GM23338 (cell line): Measurements from ENCODE around the gene KRTAP19-8.

Experiments
- CREB1 ChIP-seq: fragments of 250-450 bp; sonication (Bioruptor Pico); IDR thresholded peaks from 2 replicates; pipeline ENCODE4 v1.5.0; 2020; ENCODE audit warnings: low read depth, mild to moderate bottlenecking, moderate library complexity
- CTCF ChIP-seq, 2 experiments: fragments of 200-600 bp in 1 of 2; sonication (generic) in 1 of 2; conservative IDR thresholded peaks; 2 replicates each; pipeline versions ENCODE4 v1.5.1 to v1.6.1; 2016 to 2017; ENCODE audit warnings: antibody characterized with exemption in 2 of 2, low read depth in 2 of 2, mild to moderate bottlenecking in 2 of 2, moderate library complexity in 1 of 2
- ETS1 ChIP-seq: IDR thresholded peaks from 2 replicates; pipeline ENCODE4 v1.6.1; 2016; ENCODE audit warnings: antibody characterized with exemption
- EZH2 ChIP-seq: fragments of 200-600 bp; sonication (generic); IDR thresholded peaks from one replicate; pipeline ENCODE4 v1.8.0; 2017; ENCODE audit warnings: antibody characterized with exemption, mild to moderate bottlenecking, low read depth; ENCODE audit not compliant: unreplicated experiment
- EZH2phosphoT487 ChIP-seq: fragments of 200-600 bp; sonication (generic); IDR thresholded peaks from one replicate; pipeline ENCODE4 v1.8.1; 2018; ENCODE audit warnings: antibody characterized with exemption; ENCODE audit not compliant: unreplicated experiment
- JUNB ChIP-seq: IDR thresholded peaks from one replicate; pipeline ENCODE4 v1.6.1; 2016; ENCODE audit warnings: antibody characterized with exemption; ENCODE audit not compliant: unreplicated experiment
- POLR2AphosphoS5 ChIP-seq: IDR thresholded peaks from 2 replicates; pipeline ENCODE4 v1.6.1; 2016; ENCODE audit warnings: antibody characterized with exemption, low read depth
- REST ChIP-seq: IDR thresholded peaks from one replicate; pipeline ENCODE4 v1.6.1; 2018; ENCODE audit warnings: antibody characterized with exemption; ENCODE audit not compliant: unreplicated experiment

GRCh38 chr21:31045841-31046240 lies 7.6 kb upstream of the KRTAP19-8 start:
- no peak for TF ChIP-seq CTCF (conservative IDR thresholded peaks at IDR 0.05; ENCODE audit: low read depth in 2 of 2)
- no peak for TF ChIP-seq POLR2AphosphoS5
- no peak for TF ChIP-seq CREB1 (CRISPR knock-in tag)
- TF ChIP-seq EZH2 = no peak
- no peak for TF ChIP-seq JUNB
- no peak for TF ChIP-seq REST
- no peak for TF ChIP-seq ETS1
- no peak for TF ChIP-seq EZH2phosphoT487
